ENCODE results near the gene CMTM2.
A peak's percentile ranks its signal among the peaks of the same experiment; 100 is the strongest.

CMTM2 gene

GRCh38 chr16:66578651-66579531, at the start of gene CMTM2:
CMTM2 (plus strand) TSS chr16:66579463; CDS start chr16:66579608, 145 bp downstream.
- peak; percentile 75 for DNase-seq

GRCh38 chr16:66529475-66529874, 49.8 kb upstream of the CMTM2 start:
- no peak for DNase-seq

- no peak for DNase-seq
Observed at GRCh38 chr16:66534376-66534799, 44.9 kb upstream of the CMTM2 start.

- DNase-seq: no peak
Observed at GRCh38 chr16:66536525-66536924, 42.7 kb upstream of the CMTM2 start.

GRCh38 chr16:66537236-66537635, 42.0 kb upstream of the CMTM2 start:
- DNase-seq: no peak

- no peak for DNase-seq
Observed at GRCh38 chr16:66538910-66539309, 40.4 kb upstream of the CMTM2 start.

- DNase-seq: no peak
Observed at GRCh38 chr16:66539623-66540469, 39.4 kb upstream of the CMTM2 start.

GRCh38 chr16:66541388-66542355, 37.6 kb upstream of the CMTM2 start:
- no peak for DNase-seq

- no peak for DNase-seq
Observed at GRCh38 chr16:66542396-66542795, 36.9 kb upstream of the CMTM2 start.

GRCh38 chr16:66543541-66543940, 35.7 kb upstream of the CMTM2 start:
- no peak for DNase-seq

GRCh38 chr16:66544016-66544757, 35.1 kb upstream of the CMTM2 start:
- no peak for DNase-seq

GRCh38 chr16:66547101-66547989, 31.9 kb upstream of the CMTM2 start:
- no peak for DNase-seq

- DNase-seq: no peak
Observed at GRCh38 chr16:66548068-66548467, 31.2 kb upstream of the CMTM2 start.

GRCh38 chr16:66548868-66549267, 30.4 kb upstream of the CMTM2 start:
- DNase-seq: no peak

GRCh38 chr16:66549284-66550131, 29.8 kb upstream of the CMTM2 start, which contains the start of gene TK2:
TK2 (minus strand) TSS chr16:66550122; CDS start chr16:66550061, 61 bp downstream.
- peak; percentile 88 for DNase-seq

GRCh38 chr16:66551348-66551759, 27.9 kb upstream of the CMTM2 start:
- DNase-seq: peak; percentile 75

- no peak for DNase-seq
Observed at GRCh38 chr16:66551788-66552285, 27.4 kb upstream of the CMTM2 start.

- peak; percentile 95 for DNase-seq
Observed at GRCh38 chr16:66552286-66553177, 26.7 kb upstream of the CMTM2 start, which contains the start of gene CKLF. CKLF (plus strand) TSS chr16:66552576; CDS start chr16:66552716, 140 bp downstream.
